ENCODE measurements around the gene PSTPIP2.
"Not testable (repeated sequence)": the region's sequence is repeated elsewhere in the genome, so short reads cannot be mapped to it uniquely, and the experiment has no call there.

PSTPIP2 gene, protein sequence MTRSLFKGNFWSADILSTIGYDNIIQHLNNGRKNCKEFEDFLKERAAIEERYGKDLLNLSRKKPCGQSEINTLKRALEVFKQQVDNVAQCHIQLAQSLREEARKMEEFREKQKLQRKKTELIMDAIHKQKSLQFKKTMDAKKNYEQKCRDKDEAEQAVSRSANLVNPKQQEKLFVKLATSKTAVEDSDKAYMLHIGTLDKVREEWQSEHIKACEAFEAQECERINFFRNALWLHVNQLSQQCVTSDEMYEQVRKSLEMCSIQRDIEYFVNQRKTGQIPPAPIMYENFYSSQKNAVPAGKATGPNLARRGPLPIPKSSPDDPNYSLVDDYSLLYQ

DNA sequence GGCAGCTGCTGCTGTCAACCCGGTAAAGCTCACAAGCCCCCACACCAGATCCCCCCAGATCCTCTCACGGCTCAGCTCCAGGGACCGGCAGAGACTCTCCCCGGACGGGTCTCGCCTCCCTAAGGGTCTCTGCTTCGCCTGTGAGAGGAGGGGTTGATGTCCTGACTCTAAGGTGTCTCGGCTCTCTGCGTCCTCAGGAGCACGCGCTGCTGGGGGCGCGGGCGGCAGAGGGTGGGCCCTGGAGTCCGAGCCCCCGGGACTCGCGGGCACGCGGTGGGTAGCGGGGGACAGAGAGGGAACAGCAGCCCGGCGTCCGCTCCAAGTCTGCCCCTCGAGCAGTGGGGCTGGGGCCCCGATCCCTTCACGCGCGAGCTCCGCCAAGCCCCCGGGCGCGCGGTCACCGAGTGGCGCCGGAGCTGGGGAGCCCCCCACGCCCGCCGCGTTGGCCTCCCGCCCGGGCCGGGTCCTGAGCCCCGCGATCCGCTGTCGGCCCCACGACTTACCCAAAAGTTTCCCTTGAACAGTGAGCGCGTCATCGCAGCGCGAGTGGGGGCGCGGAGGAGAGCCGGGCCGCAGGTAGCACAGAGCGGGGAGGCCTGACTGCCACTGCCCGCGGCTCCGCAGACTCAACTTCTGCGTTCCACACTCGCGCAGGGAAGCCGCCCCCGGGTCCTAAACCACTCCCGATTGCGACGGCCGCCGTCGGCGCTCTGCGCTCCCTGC lies at the start of gene PSTPIP2:
Gene PSTPIP2 (minus strand): TSS at position 608 of the 723 bp plus-strand sequence. CDS start 72 bp downstream, at position 536.
- peak; percentile 10 for DNase-seq

DNA sequence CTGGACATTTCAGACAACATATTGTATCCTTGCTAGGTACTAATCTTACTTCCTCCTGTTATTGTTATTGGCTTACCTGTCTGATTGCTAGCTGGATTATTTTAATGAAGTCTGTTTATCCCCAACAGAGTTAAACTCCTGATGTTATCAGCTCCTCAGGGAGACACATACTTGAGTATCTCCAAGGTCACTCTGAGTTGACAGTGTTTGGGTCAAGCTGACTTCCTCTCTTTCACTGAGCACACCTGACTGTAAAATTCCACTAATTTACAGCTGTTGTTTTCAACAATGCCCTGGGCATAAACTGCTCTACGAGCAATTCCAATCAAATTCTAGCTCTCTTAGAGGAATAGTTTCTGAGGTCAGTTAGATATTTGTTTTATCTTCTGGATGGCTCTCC lies 41.7 kb upstream of the PSTPIP2 start:
- DNase-seq: no peak

DNA sequence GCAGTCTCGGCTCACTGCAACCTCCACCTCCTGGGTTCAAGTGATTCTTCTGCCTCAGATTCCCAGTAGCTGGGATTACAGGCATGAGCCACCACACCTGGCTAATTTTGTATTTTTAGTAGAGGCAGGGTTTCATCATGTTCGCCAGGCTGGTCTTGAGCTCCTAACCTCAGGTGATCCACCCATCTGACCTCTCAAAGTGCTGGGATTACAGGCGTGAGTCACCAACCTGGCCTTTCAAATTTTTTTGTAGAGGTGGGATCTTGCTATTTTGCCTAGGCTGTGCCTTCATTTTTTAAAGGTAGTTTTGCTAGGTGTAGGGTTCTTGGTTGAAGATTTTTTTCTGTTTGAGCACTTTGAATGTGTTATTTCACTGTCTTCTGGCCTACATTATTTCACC lies 38.3 kb upstream of the PSTPIP2 start:
- DNase-seq: no peak

DNA sequence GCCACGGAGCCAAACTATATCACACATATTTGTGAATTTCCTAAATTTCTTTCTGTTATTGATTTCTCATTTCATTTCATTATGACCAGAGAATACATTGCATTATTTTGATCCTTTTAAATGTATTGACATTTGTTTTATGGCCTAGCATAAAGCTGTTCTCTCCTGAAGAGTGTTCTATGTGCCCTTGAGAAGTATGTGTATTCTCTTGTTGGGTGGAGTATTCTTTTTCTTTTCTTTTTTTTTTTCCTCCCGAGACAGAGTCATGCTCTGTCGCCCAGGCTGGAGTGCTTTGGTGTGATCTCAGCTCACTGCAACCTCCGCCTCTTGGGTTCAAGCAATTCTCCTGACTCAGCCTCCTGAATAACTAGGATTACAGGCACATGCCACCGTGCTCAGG lies 37.3 kb upstream of the PSTPIP2 start:
- DNase-seq: no peak

DNA sequence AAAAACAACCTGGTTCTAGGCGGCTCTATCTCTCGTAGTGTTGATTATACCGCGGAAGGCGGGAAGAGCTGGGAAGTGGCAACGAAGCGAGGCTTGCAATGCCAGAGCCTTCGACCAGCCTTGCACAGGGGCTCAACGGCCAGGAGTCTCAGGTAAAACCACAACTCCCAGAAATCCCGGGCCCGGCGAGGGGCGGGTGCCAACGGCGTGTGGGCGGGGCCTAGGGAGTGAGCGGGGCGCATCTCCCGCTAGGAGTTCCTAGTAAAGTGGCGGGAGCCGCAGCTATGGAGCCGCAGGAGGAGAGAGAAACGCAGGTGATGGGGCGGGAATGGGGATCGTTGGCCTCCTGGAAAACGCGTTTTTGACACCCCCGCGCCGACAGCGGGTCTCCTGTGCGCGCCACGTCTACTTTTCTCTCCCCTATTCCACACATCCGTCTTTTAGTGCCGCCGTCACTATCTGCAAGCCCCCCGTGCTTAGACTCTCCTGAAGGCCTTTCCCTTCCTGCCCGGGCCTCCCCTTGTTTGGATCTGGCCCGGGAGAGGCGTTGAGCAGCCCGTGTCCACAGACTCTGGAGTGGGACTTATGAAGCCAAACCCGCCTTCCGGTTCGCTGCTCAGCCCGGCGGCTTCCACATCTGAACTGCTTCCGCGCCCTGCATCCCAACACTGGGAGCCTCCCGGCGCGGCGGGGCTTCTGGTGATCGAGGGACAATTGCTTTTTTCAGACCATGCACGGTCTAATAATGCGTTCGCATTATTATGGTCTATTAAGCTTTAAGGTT lies 32.3 kb upstream of the PSTPIP2 start, which contains the start of gene HAUS1:
Gene HAUS1 (plus strand): TSS at position 258 of the 784 bp plus-strand sequence. CDS start 27 bp downstream, at position 285.
- DNase-seq: peak; percentile 70

DNA sequence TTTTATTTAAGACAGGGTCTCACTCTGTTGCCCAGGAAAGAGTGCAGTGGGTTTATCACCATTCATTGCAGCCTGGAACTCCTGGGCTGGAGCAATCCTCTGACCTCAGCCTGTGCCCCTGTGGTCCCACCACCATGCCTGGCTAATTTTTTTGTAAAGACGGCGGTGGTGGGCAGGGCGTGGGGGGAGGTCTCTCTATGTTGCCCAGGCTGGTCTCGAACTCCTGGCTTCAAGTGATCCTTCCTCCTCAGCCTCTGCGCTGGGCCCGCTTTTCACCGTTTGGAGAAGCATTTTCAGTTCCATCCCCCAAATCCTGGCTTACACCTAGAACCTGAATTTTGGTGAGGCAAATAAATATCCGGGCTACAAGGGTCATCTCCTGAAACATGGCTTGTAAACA lies 27.4 kb upstream of the PSTPIP2 start:
- no peak for DNase-seq

DNA sequence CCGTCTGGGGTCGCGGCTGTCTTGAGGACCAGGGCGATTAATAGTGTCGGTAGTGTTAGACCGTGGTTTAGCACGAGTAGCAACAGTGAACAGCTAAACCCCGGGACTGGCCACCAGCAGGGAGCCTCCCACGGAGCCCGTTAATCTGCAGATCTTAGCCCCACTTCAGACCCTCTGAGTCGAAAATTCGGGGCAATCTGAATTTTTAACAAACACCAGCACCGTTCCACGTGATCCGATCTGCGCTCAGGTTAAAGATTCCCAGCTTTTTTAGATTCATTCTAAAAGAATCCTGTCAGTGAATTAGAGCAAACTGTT lies 26.5 kb upstream of the PSTPIP2 start:
- no peak for DNase-seq

DNA sequence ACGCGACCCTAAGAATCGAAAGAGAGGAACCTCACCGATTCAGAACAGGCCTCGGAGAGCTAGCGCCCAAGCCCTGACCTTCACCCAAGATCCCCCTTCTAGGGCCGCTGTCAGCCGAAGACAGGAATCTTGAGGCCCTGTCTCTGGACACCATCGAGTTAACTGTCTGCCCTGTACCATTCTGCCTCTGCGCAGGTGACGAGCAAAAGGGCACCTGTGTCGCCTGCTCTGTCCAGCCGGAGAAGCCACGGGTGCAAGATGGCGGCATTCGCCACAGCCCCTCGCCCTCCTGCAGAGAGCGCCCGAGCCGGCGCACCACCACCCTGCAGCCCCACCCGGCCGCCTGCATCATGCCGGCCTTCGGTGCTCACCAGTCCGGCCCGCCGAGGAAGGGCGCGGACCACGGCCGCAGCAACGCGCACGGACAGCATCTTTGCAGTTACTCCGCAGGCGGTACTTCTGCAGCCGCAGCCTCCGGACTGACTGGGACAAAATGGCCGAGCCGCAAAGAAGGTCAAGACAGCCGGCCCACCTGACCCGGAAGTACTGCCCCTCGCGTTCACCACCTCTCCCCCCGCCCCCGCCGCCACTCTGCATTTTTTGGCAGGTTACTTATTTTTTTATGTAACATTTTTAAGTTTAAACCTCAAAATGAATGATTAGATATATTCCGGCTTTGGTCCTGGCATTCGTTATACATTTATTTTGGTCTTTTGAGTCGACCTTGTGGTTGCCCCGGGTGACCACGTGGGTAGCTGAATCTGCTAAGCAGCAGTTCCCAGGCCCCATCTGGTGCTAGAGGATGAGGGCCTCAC lies 25.9 kb upstream of the PSTPIP2 start, which contains the start of gene ATP5F1A:
Gene ATP5F1A (minus strand): TSS at position 496 of the 815 bp plus-strand sequence. CDS start 65 bp downstream, at position 431.
- DNase-seq: peak; percentile 45

DNA sequence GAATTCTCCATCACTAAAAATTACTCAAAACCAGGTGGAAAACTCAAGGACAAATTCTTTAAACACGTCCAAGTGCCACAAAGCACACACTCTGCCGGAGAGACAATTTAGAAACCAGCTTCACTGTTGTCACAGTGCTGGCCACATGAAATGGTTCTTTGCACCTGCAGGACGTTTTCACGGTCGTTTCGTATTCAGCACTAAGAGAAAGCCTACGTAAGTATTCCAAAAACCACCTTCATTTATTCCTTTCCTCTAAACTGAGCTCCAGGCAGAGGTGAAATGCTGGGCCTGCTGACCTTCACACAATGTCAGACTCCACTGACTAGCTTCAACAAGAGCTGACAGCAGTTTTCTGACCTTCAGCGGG lies 25.4 kb upstream of the PSTPIP2 start:
- no peak for DNase-seq

DNA sequence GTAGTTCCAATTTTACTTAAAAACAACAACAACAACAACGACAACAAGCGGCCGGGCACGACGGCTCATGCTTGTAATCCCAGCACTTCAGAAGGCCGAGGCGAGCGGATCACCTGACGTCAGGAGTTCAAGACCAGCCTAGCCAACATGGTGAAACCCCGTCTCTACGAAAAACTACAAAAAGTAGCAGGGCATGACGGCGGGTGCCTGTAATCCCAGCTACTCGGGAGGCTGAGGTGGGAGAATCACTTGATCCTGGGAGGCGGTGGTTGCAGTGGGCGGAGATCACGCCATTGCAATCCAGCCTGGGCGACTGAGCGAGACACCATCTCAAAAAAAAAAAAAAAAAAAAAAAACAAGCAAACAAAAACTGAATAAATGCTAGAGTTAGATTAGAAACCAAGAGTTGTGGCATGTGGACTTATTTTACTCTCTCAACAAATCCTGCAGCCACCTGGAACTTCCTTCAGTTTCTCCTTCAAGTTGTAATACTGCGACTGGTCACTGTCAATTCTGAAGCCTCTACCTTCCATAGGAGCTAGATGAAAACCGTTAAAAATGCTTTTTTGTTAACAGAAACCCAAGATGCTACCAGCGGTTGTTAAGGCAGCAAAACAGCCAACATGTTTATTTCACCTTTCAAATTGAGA lies 24.7 kb upstream of the PSTPIP2 start:
- DNase-seq: no peak

DNA sequence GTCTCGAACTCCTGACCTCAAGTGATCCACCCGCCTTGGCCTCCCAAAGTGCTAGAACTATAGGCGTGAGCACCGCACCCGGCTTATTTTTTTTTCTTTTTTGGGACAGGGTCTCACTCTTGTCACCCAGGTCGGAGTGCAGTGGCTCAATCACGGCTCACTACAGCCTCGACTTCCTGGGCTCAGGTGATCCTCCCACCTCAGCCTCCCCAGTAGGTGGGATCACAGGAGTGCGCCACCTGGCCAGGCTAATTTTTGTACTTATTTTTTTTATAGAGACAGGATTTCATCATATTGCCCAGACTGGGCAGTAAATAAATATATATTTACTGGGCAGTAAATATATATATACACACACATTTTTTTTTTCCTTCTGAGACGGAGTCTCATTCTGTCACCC lies 23.5 kb upstream of the PSTPIP2 start:
- DNase-seq: no peak

DNA sequence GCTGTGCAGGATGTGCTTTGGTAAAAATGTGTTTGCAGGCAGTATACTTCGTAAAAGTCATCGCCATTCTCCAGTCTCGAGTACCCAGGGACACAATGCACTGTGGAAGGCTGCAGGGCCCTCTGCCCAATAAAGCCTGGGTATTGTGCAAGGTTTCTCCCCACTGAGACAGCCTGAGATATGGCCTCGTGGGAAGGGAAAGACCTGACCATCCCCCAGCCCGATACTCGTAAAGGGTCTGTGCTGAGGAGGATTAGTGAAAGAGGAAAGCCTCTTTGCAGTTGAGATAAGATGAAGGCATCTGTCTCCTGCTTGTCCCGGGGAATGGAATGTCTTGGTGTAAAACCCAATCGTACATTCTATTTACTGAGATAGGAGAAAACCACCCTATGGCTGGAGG lies 16.4 kb upstream of the PSTPIP2 start:
- not testable (repeated sequence) for DNase-seq

DNA sequence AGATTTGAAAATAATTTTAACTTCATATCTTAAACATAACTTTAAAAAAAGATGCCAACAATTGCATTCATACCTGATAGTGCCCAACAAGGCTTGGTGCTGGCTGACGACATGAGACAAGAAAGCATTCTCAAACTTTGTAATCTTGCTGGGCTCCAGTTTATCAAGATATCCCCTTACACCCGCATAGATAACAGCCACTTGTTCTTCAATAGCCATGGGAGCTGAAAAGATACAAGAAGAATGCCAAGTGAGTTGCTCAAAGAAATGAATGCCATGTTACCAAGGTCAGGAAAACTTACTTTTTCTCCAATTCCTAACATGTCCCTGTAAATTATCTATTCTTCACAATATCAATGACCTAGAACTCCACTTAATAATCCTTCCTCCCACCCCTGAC lies 12.4 kb upstream of the PSTPIP2 start:
- no peak for DNase-seq

DNA sequence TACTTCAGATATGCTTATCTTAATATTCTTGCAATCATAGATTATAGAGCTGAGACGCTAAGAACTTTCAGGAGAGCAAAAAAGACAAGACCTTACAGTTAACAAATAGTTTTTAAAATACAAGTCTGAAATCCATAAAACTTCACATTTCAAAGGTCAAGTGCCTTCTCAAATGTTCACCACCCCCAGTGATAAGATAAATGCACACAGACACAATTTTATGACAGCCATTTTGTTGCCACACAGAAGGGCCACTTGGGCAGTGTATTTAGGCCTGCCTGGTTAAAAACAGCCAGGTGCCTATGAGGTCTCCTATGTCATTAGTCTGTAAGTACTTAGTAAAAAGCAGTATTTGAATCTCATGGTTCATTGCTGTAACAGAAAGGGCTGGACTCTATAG lies 8.1 kb upstream of the PSTPIP2 start:
- no peak for DNase-seq

DNA sequence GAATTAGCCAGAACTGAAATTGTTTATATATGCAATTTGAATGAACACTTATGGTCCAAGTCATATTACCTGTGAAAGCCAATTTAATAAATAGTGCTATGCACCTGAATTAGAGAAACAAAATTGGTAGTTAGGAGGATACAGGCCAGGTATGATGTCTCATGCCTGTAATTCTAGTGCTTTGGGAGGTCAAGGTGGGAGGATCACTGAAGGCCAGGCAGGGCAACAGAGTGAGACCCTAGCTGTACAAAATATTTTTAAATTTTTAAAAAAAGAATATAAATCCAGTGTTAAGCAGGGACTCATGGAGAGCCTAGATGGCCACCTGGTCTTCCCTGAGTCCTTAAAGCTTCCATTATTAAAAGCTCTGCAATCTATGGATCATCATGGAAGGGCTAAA lies 7.3 kb upstream of the PSTPIP2 start:
- no peak for DNase-seq

DNA sequence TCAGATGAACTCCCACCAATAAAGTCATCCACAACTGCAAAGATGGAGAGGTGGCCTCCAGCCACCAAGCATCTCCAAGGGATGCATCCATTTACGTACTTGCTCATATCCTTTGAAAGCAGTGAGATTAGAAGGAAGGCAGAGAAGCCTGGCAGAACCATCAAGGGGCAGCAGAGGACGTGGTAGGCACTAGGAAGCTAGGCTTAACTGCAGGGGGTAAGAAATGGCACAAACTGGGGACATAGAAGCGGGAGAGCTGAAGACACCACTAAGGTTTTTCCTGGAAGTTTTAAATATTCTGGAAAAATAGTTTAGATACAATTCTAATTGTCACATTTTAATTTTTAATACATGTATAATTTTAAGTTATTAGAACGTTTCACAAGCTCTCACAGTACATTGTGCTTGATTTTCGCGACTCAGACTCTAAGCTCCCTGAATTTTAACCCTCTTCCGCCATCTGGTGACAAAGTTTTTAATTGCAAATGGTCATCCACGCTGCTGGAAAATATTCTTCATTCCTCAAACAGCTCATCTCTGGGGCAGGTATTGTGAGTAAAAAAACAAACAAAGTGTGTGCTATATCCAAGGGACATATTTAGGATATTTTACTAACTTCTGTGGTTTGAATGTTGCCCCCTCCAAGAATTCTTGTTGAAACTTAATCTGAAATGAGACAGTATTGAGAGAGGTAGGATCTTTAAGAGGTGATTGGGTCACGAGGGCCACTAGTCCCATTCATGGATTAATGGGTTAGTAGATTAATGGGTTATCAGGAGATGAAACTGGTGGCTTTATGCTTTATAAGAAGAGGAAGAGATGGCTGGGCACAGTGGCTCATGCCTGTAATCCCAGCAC lies 1.6 kb upstream of the PSTPIP2 start:
- DNase-seq: peak; percentile 11

DNA sequence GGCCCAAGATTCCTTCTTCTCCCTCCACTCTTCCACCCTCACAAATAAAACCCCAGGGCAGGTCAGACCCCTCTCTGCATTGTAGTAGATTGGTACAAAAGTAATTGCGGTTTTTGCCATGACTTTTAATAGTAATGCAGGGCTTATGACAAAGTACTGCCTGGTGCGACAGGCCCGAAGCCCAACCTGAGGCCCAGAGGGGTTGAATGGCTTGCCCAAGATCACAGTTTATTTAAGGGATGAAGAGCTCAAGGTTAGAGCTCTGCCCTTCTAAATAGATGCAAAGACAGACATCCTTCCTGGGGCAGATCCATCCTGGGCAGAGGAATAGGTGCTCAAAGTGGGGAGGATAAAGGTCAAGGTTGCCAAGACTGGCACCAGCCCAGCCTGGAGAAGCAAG lies 899 bp upstream of the PSTPIP2 start:
- no peak for DNase-seq

DNA sequence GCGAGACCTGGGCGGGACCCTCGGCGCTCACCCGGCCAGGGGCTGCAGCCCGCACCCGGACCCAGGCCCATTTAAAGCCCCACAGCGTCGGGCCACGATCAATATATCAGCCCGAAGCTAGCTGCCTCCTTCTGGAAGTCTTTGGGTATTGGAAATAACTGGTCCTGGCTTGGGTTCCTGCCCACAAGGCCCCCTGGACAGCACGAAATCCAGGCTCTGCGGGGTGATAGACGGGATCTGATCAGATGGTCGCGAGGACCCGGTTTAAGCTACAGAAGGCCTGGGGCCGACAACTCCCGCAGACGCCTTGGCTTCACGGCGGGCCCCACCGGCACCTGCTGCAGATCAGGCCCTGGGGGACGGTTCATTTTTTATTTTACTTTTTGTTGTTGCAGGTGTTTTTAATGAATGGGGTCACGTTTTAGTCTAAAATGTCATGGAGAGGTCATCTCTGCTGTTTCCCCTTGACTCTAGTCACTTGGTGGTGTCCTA lies 362 bp upstream of the PSTPIP2 start:
- DNase-seq: no peak

DNA sequence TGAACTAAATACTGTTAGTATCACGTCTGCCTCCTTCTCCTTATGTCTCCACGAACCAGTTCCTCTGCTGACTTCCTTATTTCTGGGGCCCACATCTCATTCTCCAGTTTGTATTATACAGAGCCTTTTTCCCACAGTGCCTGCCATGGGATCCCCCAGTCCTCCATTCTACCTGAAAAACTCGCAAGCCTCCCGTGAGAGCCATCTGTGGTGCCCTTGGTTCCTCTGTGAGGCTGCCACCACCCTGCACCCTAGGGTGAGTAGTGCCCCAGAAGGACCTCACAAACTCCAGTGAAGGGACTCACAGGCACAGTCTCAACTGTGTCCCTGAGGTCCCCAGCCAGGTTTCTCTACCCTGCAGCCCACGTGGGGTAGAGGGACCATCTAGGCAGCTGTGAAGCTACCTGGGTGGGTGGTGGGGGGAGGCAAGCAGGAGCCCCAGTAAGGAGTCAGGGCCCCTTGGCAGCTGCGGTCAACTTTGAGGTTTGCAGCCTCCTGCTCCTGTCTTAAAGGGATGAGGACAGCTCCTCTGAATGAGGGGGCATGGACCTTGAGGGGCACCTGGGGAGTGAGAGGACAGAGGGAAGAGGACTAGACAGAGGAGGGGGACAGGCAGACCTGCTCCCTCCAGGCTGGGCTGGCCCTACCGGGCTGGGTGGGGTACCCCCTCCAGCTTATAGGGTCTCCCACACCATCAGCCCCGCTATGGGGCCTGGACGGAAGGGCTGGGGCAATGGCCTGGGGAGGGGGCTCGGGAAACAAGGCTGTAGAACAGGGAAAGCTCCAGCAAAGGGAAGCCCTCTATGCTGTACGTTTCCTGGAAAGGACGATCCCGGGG lies 1.0 kb downstream of the PSTPIP2 start:
- DNase-seq: no peak

DNA sequence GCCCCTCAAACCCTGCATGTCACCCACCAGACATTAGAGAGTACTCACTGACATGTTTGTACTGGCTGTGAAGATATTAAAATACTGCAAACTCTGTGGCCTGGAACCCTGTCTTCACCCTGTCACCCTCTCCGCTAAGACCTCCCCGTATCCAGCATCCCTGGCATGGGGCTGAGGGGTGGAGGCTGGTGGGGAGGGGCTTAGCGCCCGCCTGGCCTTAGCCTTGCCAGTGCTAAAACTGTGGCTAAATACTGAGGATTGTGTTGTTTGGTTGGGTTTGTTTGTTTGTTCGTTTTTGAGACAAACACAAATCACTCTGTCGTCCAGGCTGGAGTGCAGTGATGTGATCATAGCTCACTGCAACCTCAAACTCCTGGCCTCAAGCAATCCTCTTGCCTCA lies 1.8 kb downstream of the PSTPIP2 start:
- DNase-seq: no peak

Data from NCI-H526 treated with DMSO at 0.1 percent for 48 hours (cell line).